Measurements from ENCODE around the gene LIN52.

Gene LIN52

DNA sequence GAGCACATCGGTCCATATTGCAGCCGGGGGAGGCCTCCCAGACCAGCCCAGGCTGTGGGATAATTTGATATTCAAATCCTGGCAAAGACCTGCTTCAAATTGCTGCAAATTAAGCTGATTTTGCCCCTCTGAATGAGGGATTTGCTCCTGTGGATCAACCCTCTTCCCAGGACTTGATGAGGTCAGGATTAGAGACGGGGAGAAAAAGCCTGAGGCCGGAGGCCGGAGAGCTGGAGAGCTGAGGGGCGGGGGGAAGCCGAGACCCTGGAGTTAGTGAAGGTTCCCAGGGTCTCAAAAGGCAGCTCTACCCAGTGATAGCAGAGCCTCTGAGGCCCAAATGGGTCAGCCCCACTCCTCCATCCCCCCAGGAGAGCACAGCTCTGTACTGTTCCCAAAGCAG, 137.0 kb downstream of the LIN52 start:
- Mint-ChIP-seq H3K27ac (no peak overlapping the region), H3K9me3 (no peaks in the 10 kb centered on the region), H3K27me3 (peaks cover 71% of the 10 kb centered on the region), H3K4me3 (no peak overlapping the region), H3K4me1 (no peaks in the 10 kb centered on the region), H3K36me3 (no peaks in the 10 kb centered on the region)
- ATAC-seq: no peak

DNA sequence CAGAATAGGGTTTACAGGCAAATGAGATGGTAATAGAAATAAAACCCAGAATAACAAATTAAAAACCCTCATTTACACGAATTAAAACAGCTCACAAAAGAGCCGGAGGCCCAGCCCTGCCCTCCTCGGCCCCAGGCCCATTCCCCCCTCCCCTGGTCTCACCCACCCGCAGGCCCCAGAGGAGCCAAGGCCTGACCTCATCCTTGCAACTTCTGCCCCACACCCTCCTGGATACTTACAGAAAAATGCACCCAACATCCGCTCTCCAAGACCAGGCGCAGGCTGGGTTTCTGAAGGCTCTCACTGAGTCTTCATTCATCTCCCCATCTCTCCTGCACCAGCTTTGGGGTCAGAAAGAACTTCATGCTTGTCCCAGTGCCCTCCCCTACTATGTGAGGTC, 138.3 kb downstream of the LIN52 start:
- peaks cover 71% of the 10 kb centered on the region for H3K27me3 Mint-ChIP-seq
- H3K36me3 Mint-ChIP-seq: no peaks in the 10 kb centered on the region
- ATAC-seq: no peak
- no peaks in the 10 kb centered on the region for H3K9me3 Mint-ChIP-seq
- no peak overlapping the region for H3K4me3 Mint-ChIP-seq
- no peaks in the 10 kb centered on the region for H3K4me1 Mint-ChIP-seq
- H3K27ac Mint-ChIP-seq: no peak overlapping the region

DNA sequence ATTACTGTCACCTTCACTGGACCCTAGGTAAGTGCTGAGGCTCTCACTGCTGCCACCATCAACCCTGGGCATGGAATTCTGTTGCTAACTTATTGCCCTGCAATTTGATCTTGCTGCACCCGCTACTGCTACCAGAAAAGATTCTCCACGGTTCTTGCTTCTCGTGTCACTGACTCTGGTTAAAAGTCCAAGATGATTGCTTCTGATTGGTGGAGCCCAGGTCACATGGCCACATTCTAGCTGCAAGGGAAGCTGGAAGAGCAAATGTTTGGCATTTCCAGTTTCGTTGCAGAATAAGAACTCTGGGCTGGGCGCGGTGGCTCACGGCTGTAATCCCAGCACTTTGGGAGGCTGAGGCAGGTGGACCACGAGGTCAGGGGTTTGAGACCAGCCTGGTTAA, 147.0 kb downstream of the LIN52 start:
- no peak overlapping the region for H3K4me3 Mint-ChIP-seq
- no peaks in the 10 kb centered on the region for H3K36me3 Mint-ChIP-seq
- H3K9me3 Mint-ChIP-seq: peaks cover 7% of the 10 kb centered on the region
- H3K27ac Mint-ChIP-seq: no peak overlapping the region
- no peaks in the 10 kb centered on the region for H3K4me1 Mint-ChIP-seq
- H3K27me3 Mint-ChIP-seq: peaks cover 72% of the 10 kb centered on the region
- no peak for ATAC-seq

DNA sequence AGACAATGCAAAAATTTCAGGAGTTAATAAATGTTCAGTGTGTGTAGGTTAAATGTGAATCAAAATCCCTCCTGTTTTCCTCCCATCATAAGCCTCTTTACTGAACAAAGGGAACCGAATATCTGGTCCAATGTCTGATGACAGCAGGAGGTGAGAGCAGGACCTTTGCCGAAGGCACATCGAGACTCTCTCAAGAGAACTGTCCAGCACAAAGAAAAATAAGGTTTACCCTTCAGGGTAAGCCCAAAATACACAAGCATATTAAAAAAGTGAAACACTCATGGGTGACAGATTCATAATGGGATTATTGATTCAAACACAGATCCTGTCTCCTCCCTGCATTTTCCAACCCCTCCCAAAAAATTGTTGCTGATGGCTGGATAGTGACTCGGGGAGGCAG, 150.3 kb downstream of the LIN52 start:
- no peak for ATAC-seq
- no peak overlapping the region for H3K27ac Mint-ChIP-seq
- H3K4me3 Mint-ChIP-seq: no peak overlapping the region
- peaks cover 7% of the 10 kb centered on the region for H3K9me3 Mint-ChIP-seq
- peaks cover under 1% of the 10 kb centered on the region for H3K4me1 Mint-ChIP-seq
- no peaks in the 10 kb centered on the region for H3K36me3 Mint-ChIP-seq
- peaks cover 70% of the 10 kb centered on the region for H3K27me3 Mint-ChIP-seq

DNA sequence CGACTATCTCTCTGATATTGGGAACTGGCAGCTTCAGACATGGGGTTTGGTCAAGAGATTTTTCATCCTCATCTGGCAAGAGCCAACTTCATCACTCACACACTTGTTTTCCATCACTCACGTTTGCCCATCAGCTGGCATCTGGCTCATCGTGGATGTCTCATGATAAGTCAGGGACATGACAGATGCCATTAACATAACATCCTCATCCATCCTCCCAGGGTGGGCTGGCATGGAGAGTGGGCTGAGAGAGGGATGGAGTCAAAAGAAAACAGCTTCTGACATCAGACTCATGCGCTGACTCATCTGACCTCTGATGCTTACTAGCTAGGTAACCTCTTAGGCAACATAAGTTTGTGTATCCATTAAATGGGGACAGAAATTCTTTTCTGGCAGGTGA, 152.7 kb downstream of the LIN52 start:
- no peak overlapping the region for H3K27ac Mint-ChIP-seq
- H3K27me3 Mint-ChIP-seq: peaks cover 86% of the 10 kb centered on the region

DNA sequence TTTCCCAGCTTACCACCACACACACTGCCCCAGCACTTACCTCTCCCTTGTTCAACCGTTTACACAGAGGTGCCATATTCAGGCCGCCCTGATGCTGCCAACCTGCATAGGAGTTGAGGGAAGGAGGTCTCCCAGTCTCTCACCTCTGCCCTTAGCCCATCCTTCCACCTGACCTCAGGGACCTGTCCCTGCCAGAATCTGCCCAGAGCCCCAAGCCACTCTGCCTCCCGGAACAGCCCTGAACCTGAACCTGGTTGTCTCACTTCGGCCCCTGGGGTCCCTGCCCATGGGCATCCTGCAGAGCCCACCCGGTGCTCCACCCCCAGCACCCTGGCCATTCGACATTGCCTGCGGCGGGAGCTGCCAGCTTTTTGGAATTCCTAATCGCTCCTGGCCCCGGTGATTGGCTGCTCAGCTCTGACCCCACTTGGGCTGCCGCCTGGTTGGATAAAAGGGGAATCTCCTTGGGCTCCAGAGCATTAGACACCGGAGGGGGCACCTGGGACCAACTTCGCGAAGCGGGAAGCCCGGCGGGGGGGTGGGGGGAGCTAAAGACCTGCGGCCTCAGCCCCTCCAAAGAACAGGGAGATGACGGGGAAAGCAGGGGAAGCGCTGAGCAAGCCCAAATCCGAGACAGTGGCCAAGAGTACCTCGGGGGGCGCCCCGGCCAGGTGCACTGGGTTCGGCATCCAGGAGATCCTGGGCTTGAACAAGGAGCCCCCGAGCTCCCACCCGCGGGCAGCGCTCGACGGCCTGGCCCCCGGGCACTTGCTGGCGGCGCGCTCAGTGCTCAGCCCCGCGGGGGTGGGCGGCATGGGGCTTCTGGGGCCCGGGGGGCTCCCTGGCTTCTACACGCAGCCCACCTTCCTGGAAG, 154.5 kb downstream of the LIN52 start, which contains the start of gene VSX2:
Gene VSX2, plus strand, starts transcription at position 476 of the 874 bp plus-strand sequence. Its CDS starts 113 bp downstream, at position 589.
- Mint-ChIP-seq H3K4me3 (peak within 1 kb of the TSS; percentile 67), H3K9me3 (no peaks in the 10 kb centered on the region), H3K4me1 (peaks cover 34% of the 10 kb centered on the region), H3K27me3 (peaks cover 89% of the 10 kb centered on the region), H3K27ac (no peak within 1 kb of the TSS), H3K36me3 (no peaks in the 10 kb centered on the region)
- no peak for ATAC-seq

More for the DNA sequence above, 152.7 kb downstream of the LIN52 start:
- Mint-ChIP-seq H3K36me3 (no peaks in the 10 kb centered on the region), H3K4me3 (no peak overlapping the region), H3K4me1 (peaks cover 25% of the 10 kb centered on the region), H3K9me3 (peaks cover 1% of the 10 kb centered on the region)
- no peak for ATAC-seq

DNA sequence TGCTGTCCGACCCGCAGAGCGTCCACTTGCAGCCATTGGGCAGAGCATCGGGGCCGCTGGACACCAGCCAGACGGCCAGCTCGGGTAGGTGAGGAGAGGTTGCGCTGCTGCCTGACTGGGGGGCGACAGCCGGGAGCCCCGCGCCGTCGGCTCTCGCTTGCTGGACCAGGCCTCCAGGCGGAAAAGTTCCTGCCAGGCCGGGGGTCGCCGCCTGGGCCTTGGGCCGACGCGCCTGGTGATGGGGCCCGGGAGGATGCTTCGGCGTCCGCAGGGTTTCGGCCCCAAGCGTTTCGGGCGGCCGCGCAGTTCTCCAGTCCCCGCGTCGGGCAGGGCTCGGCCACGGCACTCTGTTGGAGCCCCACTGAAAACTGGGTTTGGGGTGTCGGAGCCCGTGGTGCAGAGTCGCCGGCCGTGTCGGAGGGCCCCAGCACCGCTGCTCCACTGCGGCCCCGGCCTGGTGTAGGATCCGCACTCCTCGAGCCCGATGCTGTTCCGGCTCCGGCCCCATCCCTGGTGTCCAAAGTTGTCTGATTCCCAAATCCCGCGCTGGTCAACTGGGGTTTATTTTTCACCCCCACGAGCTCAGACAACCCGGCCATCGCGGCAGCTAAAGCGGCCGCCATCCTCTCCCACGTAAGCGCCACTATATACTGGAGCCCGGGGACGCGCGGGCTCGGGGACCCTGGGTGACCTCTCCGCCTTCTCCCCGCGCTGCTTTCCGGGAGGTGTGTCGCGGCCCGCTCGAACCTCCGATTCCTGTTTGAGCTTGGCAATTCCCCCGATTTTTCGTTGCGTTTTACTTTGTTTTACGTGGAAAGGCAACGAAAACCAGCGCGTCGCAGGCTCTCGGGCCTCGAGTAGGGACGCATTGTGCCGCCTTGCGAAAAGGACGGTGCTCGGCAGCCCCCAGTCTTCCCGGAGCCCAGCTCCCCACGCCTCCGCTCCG, 155.4 kb downstream of the LIN52 start:
- peaks cover 92% of the 10 kb centered on the region for H3K27me3 Mint-ChIP-seq
- no peaks in the 10 kb centered on the region for H3K9me3 Mint-ChIP-seq
- no peaks in the 10 kb centered on the region for H3K36me3 Mint-ChIP-seq
- no peak for ATAC-seq
- H3K4me3 Mint-ChIP-seq: peak overlapping the region; percentile 67
- peaks cover 34% of the 10 kb centered on the region for H3K4me1 Mint-ChIP-seq
- H3K27ac Mint-ChIP-seq: no peak overlapping the region

DNA sequence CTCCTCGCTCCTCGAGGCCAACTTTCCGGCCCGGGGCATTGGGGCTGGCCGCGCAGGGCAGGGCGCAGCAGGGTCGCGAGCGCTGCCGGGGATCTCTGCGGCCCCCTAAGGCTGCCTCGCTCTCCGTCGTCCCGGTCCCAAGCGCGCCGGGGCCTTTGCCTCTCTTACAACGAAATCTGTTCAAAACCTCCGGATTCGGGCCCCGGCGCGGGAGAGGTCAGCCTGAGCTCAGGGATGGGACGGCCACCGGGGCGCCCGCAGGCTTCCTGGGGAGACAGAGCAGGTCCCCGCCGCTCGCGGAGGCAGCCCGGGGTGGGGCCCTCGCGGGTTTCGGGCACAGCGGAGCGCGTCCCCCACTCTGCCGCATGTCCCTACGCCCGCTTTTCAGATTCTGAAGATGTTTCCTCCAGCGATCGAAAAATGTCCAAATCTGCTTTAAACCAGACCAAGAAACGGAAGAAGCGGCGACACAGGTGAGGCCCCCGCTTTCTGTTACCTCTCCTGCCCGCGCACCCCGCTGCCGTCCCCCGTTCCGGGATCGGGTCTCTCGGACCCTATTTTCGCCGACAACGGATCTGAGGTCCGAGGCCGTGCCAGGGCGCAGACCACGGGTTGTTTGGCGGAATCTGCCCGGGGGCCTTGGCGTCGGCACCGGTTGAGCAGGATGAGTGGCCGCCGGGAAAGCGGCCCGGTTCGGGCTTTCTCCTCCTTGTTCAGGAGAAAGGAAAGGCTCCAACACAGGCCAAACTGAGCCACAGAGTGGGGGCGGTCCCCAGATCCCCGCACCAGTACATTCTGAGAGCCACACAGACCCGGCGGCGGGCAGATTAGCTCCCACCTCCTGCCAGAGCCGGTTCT, 156.3 kb downstream of the LIN52 start:
- Mint-ChIP-seq H3K27ac (no peak overlapping the region), H3K4me1 (peaks cover 34% of the 10 kb centered on the region), H3K27me3 (peaks cover 98% of the 10 kb centered on the region), H3K36me3 (no peaks in the 10 kb centered on the region), H3K9me3 (no peaks in the 10 kb centered on the region), H3K4me3 (peak overlapping the region; percentile 67)
- ATAC-seq: no peak

DNA sequence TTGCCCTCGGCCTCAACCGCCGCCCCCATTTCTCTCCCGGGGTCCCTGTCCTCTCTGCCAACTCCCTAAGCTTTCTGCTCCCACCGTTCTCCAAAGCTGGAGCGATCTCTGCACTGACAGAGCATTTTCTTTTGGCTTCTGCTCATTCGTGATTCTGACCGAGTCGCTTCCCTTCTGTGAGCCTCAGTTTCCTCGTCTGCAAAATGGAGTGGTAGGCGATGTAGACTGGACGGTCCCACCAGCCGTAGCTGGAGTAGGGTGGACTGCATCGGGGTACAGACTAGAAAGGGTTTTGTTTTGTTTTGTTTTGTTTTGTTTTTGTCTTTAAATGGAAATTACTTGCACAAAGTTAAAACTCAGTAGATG, 156.9 kb downstream of the LIN52 start:
- no peak for ATAC-seq
- no peaks in the 10 kb centered on the region for H3K9me3 Mint-ChIP-seq
- no peaks in the 10 kb centered on the region for H3K36me3 Mint-ChIP-seq
- H3K27me3 Mint-ChIP-seq: peaks cover 98% of the 10 kb centered on the region
- peaks cover 34% of the 10 kb centered on the region for H3K4me1 Mint-ChIP-seq
- H3K27ac Mint-ChIP-seq: no peak overlapping the region
- H3K4me3 Mint-ChIP-seq: peak overlapping the region; percentile 67

DNA sequence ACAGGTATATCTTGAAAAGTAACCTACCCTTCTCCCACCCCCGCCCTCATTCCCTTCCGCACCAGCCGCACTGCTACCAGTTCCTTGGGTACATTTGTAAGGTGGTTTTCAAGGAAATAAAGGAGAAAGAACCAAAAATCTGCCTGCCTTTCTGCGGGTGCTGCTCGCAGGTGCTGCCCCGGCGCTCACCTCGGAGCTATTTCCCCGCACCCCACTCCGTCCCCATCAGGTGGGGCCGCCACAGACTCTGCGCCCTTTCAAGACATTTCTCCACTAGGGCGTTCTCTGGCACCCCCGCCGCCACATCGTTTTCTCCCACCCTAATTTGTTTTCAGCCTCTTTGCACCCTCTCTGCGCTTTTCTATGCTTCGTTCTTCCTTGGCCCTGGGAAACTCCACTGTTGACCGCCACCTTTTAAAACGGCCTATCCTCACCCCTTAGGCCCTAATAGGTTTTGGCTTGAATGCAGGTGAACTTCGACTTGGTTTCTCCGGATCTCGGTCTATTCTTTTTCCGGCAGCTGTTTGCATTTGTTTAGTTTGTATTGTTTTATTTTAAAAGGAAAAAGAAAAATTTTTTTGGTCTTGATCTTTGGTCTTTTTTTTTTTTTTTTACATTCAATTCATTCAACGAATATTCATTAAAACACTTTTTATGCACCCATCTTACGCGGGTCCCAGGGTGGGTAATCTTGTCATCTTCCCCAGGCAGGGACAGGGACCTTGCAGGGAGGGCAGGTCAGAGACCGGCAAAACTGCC, 157.4 kb downstream of the LIN52 start:
- H3K27ac Mint-ChIP-seq: peak overlapping the region; percentile 5
- no peak for ATAC-seq
- H3K27me3 Mint-ChIP-seq: peaks cover 98% of the 10 kb centered on the region
- H3K36me3 Mint-ChIP-seq: no peaks in the 10 kb centered on the region
- H3K4me1 Mint-ChIP-seq: peaks cover 34% of the 10 kb centered on the region
- no peaks in the 10 kb centered on the region for H3K9me3 Mint-ChIP-seq
- peak overlapping the region; percentile 27 for H3K4me3 Mint-ChIP-seq

DNA sequence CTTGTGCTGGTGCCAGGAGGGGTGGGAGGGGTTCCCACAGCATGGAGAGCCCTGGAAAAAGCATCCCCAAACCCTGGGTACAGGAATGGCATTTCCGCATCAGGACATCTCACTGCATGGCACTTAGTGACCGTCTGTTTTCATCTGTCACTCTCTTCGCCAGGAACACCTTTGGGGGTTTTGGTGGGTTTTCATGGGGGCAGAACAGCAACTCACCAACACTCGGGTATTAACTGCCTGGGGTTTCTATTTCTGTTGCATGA, 158.0 kb downstream of the LIN52 start:
- no peak overlapping the region for H3K27ac Mint-ChIP-seq
- no peaks in the 10 kb centered on the region for H3K9me3 Mint-ChIP-seq
- no peak overlapping the region for H3K4me3 Mint-ChIP-seq
- peaks cover 94% of the 10 kb centered on the region for H3K27me3 Mint-ChIP-seq
- H3K36me3 Mint-ChIP-seq: no peaks in the 10 kb centered on the region
- ATAC-seq: no peak
- peaks cover 34% of the 10 kb centered on the region for H3K4me1 Mint-ChIP-seq

DNA sequence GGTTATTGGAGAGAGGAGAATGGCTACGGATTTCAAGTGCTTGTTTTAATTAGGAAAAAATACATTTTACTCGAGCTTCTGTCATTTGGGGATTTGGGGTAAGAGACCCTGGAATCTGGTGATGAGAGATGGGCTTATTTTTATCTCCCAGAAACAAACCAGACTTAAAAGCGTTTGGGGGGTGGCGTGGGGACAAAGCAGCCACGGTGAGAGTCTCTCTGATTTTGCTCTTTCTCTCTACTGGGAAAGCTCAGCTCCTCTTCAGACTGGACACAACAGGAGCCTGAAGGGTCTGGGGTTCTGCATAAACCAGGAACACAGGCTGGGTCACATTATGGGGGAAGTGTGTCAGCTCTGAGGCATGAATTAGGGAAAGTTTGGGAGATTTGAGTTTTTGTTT, 158.3 kb downstream of the LIN52 start:
- no peak for ATAC-seq
- Mint-ChIP-seq H3K9me3 (no peaks in the 10 kb centered on the region), H3K27ac (no peak overlapping the region), H3K36me3 (no peaks in the 10 kb centered on the region), H3K4me1 (peaks cover 34% of the 10 kb centered on the region), H3K4me3 (no peak overlapping the region), H3K27me3 (peaks cover 90% of the 10 kb centered on the region)

DNA sequence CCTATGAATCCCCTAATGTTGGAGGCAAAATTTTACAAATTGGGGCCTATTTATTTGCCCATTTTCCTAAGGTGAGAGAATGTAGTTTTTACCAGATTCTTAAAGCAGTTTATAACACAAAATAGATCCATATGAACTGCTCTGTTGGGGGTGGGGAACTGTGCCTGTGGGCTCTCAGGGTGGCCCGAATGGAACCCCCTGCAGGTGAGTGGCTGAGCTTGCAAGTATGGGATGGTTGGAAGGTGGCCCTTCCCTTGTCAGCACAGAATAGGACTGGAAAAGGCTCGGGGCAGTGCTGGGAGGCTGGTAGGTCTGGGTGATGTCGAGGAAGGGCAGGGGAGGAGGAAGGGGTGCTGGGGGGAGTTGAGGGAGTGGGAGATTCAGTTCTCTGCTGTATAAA, 159.4 kb downstream of the LIN52 start:
- no peak for ATAC-seq
- H3K27me3 Mint-ChIP-seq: peaks cover 80% of the 10 kb centered on the region
- peaks cover 34% of the 10 kb centered on the region for H3K4me1 Mint-ChIP-seq
- H3K9me3 Mint-ChIP-seq: no peaks in the 10 kb centered on the region
- H3K4me3 Mint-ChIP-seq: no peak overlapping the region
- H3K36me3 Mint-ChIP-seq: no peaks in the 10 kb centered on the region
- H3K27ac Mint-ChIP-seq: no peak overlapping the region

DNA sequence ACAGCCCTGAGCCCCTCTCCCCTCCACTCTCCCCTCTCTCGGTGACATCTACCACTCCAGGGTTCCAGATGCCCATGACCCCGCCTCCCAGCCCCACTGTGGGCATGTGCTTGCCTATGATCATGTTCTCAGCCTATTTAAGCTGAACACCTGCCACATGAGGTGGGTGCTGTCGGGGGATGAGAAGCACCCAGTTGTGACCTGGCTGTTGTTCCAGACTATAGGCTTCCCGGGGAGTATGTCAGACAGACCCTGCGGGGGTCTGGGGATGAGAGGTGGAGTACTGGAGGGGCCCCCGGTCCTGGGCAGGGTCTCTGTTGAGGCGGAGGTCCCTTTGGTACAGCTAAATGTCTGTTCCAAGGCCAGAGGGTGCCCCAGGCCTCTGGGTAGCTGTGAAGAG, 160.5 kb downstream of the LIN52 start:
- ATAC-seq: no peak
- Mint-ChIP-seq H3K27ac (no peak overlapping the region), H3K4me1 (peaks cover 31% of the 10 kb centered on the region), H3K9me3 (no peaks in the 10 kb centered on the region), H3K27me3 (peaks cover 70% of the 10 kb centered on the region), H3K36me3 (no peaks in the 10 kb centered on the region), H3K4me3 (no peak overlapping the region)
